ENCODE data around the gene FAM20A. TPM values are rescaled to one million over a fixed set of nuclear protein-coding genes. Genes with fewer than 3 reads are reported as not detected.

The FAM20A gene
- total and polyA plus RNA-seq, 8 donors: 11.4 to 81.3 (median 17.0) TPM; not detected in 1

GRCh38 chr17:68531252-68531651, 69.9 kb downstream of the FAM20A start:
- no peak overlapping the region for H3K27ac ChIP-seq
- H3K27me3 ChIP-seq: no peaks in the 10 kb centered on the region
- 80 to 86% (median 84%) methylated on average over 4 of the region's 4 CpGs for WGBS, 5 donors
- TF ChIP-seq POLR2A (IDR thresholded peaks at IDR 0.05) (no peak), POLR2AphosphoS5 (IDR thresholded peaks at IDR 0.05) (no peak), CTCF (IDR thresholded peaks at IDR 0.05) (no peak), EP300 (IDR thresholded peaks at IDR 0.05) (no peak)
- no peak overlapping the region for H3K4me3 ChIP-seq
- no peak for DNase-seq
- H3K4me1 ChIP-seq: peaks cover 4 to 30% (median 17%) of the 10 kb centered on the region in 4 donors
- intact Hi-C loops (cut with DNase I; ENCODE audit: low total_unique reads): loop anchor here (10.0 kb wide), 1 partner anchor 234 kb away; no protein-coding TSS in a partner anchor
- H3K9me3 ChIP-seq: no peaks in the 10 kb centered on the region
- H3K36me3 ChIP-seq: peaks cover 48 to 98% (median 90%) of the 10 kb centered on the region in 4 donors

GRCh38 chr17:68527314-68527713, 73.9 kb downstream of the FAM20A start:
- H3K9me3 ChIP-seq: no peaks in the 10 kb centered on the region
- intact Hi-C loops (cut with DNase I; ENCODE audit: low total_unique reads): no loop called here
- H3K4me1 ChIP-seq: peaks cover 8 to 42% (median 20%) of the 10 kb centered on the region in 4 donors
- H3K36me3 ChIP-seq: peaks cover 53 to 100% (median 99%) of the 10 kb centered on the region in 4 donors
- no peak overlapping the region for H3K4me3 ChIP-seq
- H3K27ac ChIP-seq: peak overlapping the region in 4 of 5 donors; percentile 36 to 64 (median 52)
- 35 to 60% (median 46%) methylated on average over 4 of the region's 4 CpGs for WGBS, 5 donors
- no peak for TF ChIP-seq EP300 (IDR thresholded peaks at IDR 0.05)
- TF ChIP-seq CTCF (IDR thresholded peaks at IDR 0.05): no peak
- TF ChIP-seq POLR2AphosphoS5 (IDR thresholded peaks at IDR 0.05): peak in 2 of 3 donors; percentile 8 to 56
- DNase-seq: no peak
- no peaks in the 10 kb centered on the region for H3K27me3 ChIP-seq

- no peaks in the 10 kb centered on the region for H3K27me3 ChIP-seq
- H3K9me3 ChIP-seq: no peaks in the 10 kb centered on the region
- H3K4me3 ChIP-seq: no peak overlapping the region
- TF ChIP-seq EP300 (IDR thresholded peaks at IDR 0.05) (no peak), POLR2A (IDR thresholded peaks at IDR 0.05) (no peak), CTCF (IDR thresholded peaks at IDR 0.05) (no peak), POLR2AphosphoS5 (IDR thresholded peaks at IDR 0.05) (no peak)
- WGBS, 5 donors: 45 to 63% (median 53%) methylated on average over 3 of the region's 3 CpGs
- peaks cover 52 to 96% (median 93%) of the 10 kb centered on the region in 4 donors for H3K36me3 ChIP-seq
- H3K27ac ChIP-seq: peak overlapping the region in 4 of 5 donors; percentile 36 to 64 (median 52)
- intact Hi-C loops (cut with DNase I; ENCODE audit: low total_unique reads): no loop called here
- peaks cover 13 to 49% (median 24%) of the 10 kb centered on the region in 4 donors for H3K4me1 ChIP-seq
- DNase-seq: no peak
Measured at GRCh38 chr17:68526548-68526947, 74.6 kb downstream of the FAM20A start.

- Histone ChIP-seq H3K36me3 (peaks cover 39 to 90% (median 79%) of the 10 kb centered on the region in 4 donors), H3K9me3 (no peaks in the 10 kb centered on the region), H3K27ac (no peak overlapping the region), H3K27me3 (no peaks in the 10 kb centered on the region), H3K4me3 (no peak overlapping the region), H3K4me1 (peaks cover 12 to 75% (median 34%) of the 10 kb centered on the region in 4 donors)
- intact Hi-C loops (cut with DNase I; ENCODE audit: low total_unique reads): no loop called here
- no peak for DNase-seq
- TF ChIP-seq POLR2AphosphoS5 (IDR thresholded peaks at IDR 0.05): no peak
- TF ChIP-seq POLR2A (IDR thresholded peaks at IDR 0.05): no peak
- TF ChIP-seq EP300 (IDR thresholded peaks at IDR 0.05): no peak
- no peak for TF ChIP-seq CTCF (IDR thresholded peaks at IDR 0.05)
Measured at GRCh38 chr17:68522266-68522665, 78.9 kb downstream of the FAM20A start.
